OCI-LY7 (cell line): ENCODE measurements around the gene TRPM8.

Experiments
- EZH2phosphoT487 ChIP-seq: fragments of 200-600 bp; sonication (generic); IDR thresholded peaks from 2 replicates; pipeline ENCODE4 v1.6.1; 2018; ENCODE audit warnings: low read depth, borderline replicate concordance, mild to moderate bottlenecking, mixed run types, antibody characterized with exemption, low read length, moderate library complexity, mixed read lengths
- TF ChIP-seq, protein P1 (sequence below): fragments of 200-600 bp; sonication (generic); conservative IDR thresholded peaks from 2 replicates; pipeline ENCODE4 v1.5.1; 2014; ENCODE audit warnings: mild to moderate bottlenecking, antibody characterized with exemption, low read length, moderate library complexity, mixed read lengths

GRCh38 chr2:233936089-233936488 is 18.9 kb downstream of the TRPM8 start:
- TF ChIP-seq, protein P1, sequence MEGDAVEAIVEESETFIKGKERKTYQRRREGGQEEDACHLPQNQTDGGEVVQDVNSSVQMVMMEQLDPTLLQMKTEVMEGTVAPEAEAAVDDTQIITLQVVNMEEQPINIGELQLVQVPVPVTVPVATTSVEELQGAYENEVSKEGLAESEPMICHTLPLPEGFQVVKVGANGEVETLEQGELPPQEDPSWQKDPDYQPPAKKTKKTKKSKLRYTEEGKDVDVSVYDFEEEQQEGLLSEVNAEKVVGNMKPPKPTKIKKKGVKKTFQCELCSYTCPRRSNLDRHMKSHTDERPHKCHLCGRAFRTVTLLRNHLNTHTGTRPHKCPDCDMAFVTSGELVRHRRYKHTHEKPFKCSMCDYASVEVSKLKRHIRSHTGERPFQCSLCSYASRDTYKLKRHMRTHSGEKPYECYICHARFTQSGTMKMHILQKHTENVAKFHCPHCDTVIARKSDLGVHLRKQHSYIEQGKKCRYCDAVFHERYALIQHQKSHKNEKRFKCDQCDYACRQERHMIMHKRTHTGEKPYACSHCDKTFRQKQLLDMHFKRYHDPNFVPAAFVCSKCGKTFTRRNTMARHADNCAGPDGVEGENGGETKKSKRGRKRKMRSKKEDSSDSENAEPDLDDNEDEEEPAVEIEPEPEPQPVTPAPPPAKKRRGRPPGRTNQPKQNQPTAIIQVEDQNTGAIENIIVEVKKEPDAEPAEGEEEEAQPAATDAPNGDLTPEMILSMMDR: no peak
- no peak for TF ChIP-seq EZH2phosphoT487
